Loucy (cell line): ENCODE data around the gene FSIP1.

Experiments
- H2AFZ ChIP-seq: fragments of 200-600 bp; sonication (generic); 2 replicates; pipeline ENCODE4 v1.6.0; 2016; ENCODE audit warnings: antibody characterized with exemption, mild to moderate bottlenecking, low read length, moderate library complexity
- H3F3A ChIP-seq: fragments of 200-600 bp; 2 replicates; pipeline ENCODE4 v1.6.0; 2016; ENCODE audit warnings: antibody characterized with exemption, low read depth, mild to moderate bottlenecking
- H3K27me3 ChIP-seq: fragments of 200-600 bp; sonication (generic); 2 replicates; pipeline ENCODE4 v1.6.1; 2014; ENCODE audit warnings: low read length, mild to moderate bottlenecking; ENCODE audit not compliant: insufficient read depth, poor library complexity, severe bottlenecking
- H3K36me3 ChIP-seq: fragments of 200-600 bp; sonication (generic); 2 replicates; pipeline ENCODE4 v1.6.1; 2016; ENCODE audit warnings: low read length; ENCODE audit not compliant: insufficient read depth
- H3K4me1 ChIP-seq: fragments of 200-600 bp; sonication (generic); 2 replicates; pipeline ENCODE4 v1.5.1; 2014; ENCODE audit warnings: low read length, mild to moderate bottlenecking; ENCODE audit not compliant: insufficient read depth, poor library complexity, severe bottlenecking
- H3K4me2 ChIP-seq: fragments of 200-600 bp; sonication (generic); 2 replicates; pipeline ENCODE4 v1.6.0; 2014; ENCODE audit warnings: antibody characterized with exemption, low read length, low read depth, mild to moderate bottlenecking; ENCODE audit not compliant: poor library complexity, severe bottlenecking
- H3K4me3 ChIP-seq: fragments of 200-600 bp; sonication (generic); 2 replicates; pipeline ENCODE4 v1.5.1; 2014; ENCODE audit warnings: low read length, mild to moderate bottlenecking, mixed read lengths; ENCODE audit not compliant: poor library complexity, severe bottlenecking
- H3K79me2 ChIP-seq: fragments of 200-600 bp; sonication (generic); 2 replicates; pipeline ENCODE4 v1.6.1; 2014; ENCODE audit warnings: low read length; ENCODE audit not compliant: insufficient read depth
- H3K9ac ChIP-seq: fragments of 200-600 bp; sonication (generic); 2 replicates; pipeline ENCODE4 v1.6.0; 2014; ENCODE audit warnings: mild to moderate bottlenecking, low read depth, low read length, moderate library complexity; ENCODE audit not compliant: poor library complexity, severe bottlenecking
- H3K9me2 ChIP-seq: fragments of 200-600 bp; sonication (generic); replicated peaks from 2 replicates; pipeline ENCODE4 v1.6.1; 2016; ENCODE audit warnings: low read depth, low read length, mixed read lengths
- H3K9me3 ChIP-seq: fragments of 200-600 bp; sonication (generic); 2 replicates; pipeline ENCODE4 v1.6.1; 2014; ENCODE audit warnings: mild to moderate bottlenecking, antibody characterized with exemption, low read length, low read depth; ENCODE audit not compliant: insufficient read depth
- H4K20me1 ChIP-seq: fragments of 200-600 bp; sonication (generic); 2 replicates; pipeline ENCODE4 v1.6.0; 2014; ENCODE audit warnings: antibody characterized with exemption, low read length, mild to moderate bottlenecking; ENCODE audit not compliant: insufficient read depth, poor library complexity, severe bottlenecking
- EZH2phosphoT487 ChIP-seq: fragments of 200-600 bp; IDR thresholded peaks from 2 replicates; pipeline ENCODE4 v1.6.1; 2018; ENCODE audit warnings: antibody characterized with exemption, mild to moderate bottlenecking, moderate library complexity, borderline replicate concordance
- TF ChIP-seq, protein P1 (sequence below): fragments of 200-600 bp; sonication (generic); conservative IDR thresholded peaks from 2 replicates; pipeline ENCODE4 v1.5.1; 2014; ENCODE audit warnings: mild to moderate bottlenecking, antibody characterized with exemption, low read length

FSIP1 gene

DNA sequence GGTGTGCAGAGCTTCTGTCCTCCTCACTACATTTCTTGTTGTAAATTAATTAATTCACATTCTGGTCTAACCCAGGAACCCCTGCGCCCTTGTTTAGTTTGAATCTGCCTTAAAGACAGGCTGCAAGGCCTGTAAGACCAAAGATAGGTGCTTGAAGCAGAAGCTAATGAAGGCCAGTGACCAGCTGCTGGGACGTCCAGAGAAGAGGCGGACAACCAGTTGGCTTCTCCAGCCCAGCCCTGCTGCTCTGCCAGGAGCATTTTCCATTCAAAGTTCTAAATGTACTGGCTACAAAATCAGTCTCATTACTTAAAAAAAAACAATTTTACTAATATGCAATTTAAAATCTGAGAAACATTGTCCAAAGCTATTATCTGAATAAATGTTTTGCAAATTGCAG, 43.6 kb downstream of the FSIP1 start:
- H2AFZ ChIP-seq = no peak overlapping the region
- no peaks in the 10 kb centered on the region for H3K9me3 ChIP-seq
- no peaks in the 10 kb centered on the region for H3K36me3 ChIP-seq
- no peaks in the 10 kb centered on the region for H3K9me2 ChIP-seq
- H4K20me1 ChIP-seq = no peaks in the 10 kb centered on the region
- H3K79me2 ChIP-seq = no peaks in the 10 kb centered on the region
- no peak for TF ChIP-seq EZH2phosphoT487
- TF ChIP-seq, protein P1, sequence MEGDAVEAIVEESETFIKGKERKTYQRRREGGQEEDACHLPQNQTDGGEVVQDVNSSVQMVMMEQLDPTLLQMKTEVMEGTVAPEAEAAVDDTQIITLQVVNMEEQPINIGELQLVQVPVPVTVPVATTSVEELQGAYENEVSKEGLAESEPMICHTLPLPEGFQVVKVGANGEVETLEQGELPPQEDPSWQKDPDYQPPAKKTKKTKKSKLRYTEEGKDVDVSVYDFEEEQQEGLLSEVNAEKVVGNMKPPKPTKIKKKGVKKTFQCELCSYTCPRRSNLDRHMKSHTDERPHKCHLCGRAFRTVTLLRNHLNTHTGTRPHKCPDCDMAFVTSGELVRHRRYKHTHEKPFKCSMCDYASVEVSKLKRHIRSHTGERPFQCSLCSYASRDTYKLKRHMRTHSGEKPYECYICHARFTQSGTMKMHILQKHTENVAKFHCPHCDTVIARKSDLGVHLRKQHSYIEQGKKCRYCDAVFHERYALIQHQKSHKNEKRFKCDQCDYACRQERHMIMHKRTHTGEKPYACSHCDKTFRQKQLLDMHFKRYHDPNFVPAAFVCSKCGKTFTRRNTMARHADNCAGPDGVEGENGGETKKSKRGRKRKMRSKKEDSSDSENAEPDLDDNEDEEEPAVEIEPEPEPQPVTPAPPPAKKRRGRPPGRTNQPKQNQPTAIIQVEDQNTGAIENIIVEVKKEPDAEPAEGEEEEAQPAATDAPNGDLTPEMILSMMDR = no peak
- no peaks in the 10 kb centered on the region for H3K27me3 ChIP-seq
- H3F3A ChIP-seq = no peaks in the 10 kb centered on the region
- H3K4me1 ChIP-seq = no peaks in the 10 kb centered on the region
- no peak overlapping the region for H3K4me2 ChIP-seq
- no peak overlapping the region for H3K4me3 ChIP-seq
- H3K9ac ChIP-seq = no peak overlapping the region

DNA sequence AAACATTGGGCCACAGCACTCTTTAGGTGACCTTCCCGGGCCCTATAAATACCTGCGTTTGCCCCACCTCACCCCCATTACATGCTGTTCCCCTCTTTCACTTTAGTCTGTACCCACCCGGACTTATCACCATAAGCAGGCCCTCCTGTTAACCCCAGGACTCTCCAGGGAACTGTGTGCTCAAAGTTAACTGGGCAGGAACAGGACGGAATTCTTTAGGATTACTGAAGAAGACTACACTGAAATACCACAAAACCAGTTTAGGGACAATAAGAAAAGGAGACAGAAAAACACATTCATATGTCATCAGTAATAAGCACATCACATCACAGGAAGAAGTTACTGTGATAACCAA, 45.5 kb downstream of the FSIP1 start:
- Histone ChIP-seq H4K20me1 (no peaks in the 10 kb centered on the region), H3K9me2 (no peaks in the 10 kb centered on the region), H3K36me3 (no peaks in the 10 kb centered on the region), H2AFZ (no peak overlapping the region), H3K79me2 (no peaks in the 10 kb centered on the region), H3K4me1 (no peaks in the 10 kb centered on the region), H3K9me3 (no peaks in the 10 kb centered on the region), H3K4me3 (no peak overlapping the region), H3K4me2 (no peak overlapping the region), H3K27me3 (no peaks in the 10 kb centered on the region), H3K9ac (no peak overlapping the region), H3F3A (no peaks in the 10 kb centered on the region)
- TF ChIP-seq, protein P1 = no peak
- TF ChIP-seq EZH2phosphoT487 = no peak

DNA sequence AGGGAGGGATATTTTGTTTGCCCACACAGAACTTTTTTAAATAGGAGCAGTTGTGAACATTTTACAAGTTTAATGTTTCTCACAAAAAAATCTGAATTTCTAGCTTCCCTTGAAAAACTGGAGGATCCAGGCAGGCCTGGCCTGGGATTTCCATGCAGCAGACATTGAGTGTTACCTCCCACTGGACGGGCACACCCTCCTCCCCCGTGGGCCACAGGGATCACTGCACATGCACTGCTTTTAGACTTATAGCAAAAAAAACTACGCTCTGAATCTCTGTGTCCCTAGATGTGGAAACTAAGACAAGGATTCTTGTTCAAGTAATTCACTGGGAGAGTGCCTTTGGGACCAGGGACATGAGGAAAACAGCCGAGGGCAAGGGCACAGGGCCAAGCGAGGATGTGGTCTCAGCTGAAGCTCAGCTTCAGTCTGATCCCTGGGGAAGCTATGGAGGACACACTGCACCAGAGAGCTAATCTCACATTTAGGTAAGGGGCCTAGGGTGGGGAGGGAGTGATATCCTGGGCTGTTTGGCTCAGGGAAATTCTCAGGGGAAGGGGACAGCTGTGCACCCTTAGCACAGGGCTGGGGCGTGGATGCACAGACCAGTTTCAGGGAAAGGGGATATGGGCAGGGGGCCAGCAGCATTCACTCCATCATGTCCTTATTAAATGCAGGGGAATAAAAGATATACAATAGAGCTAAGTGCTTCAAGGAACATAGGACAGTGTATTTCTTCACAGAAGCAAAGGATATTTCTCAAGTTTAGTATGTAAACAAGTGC, 46.0 kb downstream of the FSIP1 start:
- Histone ChIP-seq H3K4me3 (no peak overlapping the region), H3K4me1 (no peaks in the 10 kb centered on the region)

More for the DNA sequence above, 46.0 kb downstream of the FSIP1 start:
- no peaks in the 10 kb centered on the region for H3K79me2 ChIP-seq
- no peaks in the 10 kb centered on the region for H3F3A ChIP-seq
- H3K27me3 ChIP-seq = no peaks in the 10 kb centered on the region
- H3K36me3 ChIP-seq = no peaks in the 10 kb centered on the region
- H3K9me3 ChIP-seq = no peaks in the 10 kb centered on the region
- H3K4me2 ChIP-seq = no peak overlapping the region
- no peak overlapping the region for H3K9ac ChIP-seq
- TF ChIP-seq, protein P1 = no peak
- no peak for TF ChIP-seq EZH2phosphoT487
- H2AFZ ChIP-seq = no peak overlapping the region
- H4K20me1 ChIP-seq = no peaks in the 10 kb centered on the region
- H3K9me2 ChIP-seq = no peaks in the 10 kb centered on the region
